ENCODE results near the gene VIM.

VIM gene

GRCh38 chr10:17286562-17287550, 58.8 kb downstream of the VIM start:
- no peaks in the 10 kb centered on the region for H3K9me3 ChIP-seq (ENCODE audit: control insufficient read depth, low read length)
- no peak overlapping the region for H3K9ac ChIP-seq
- no peak overlapping the region for H3K4me3 ChIP-seq (ENCODE audit: low read depth, low read length)
- no peak overlapping the region for H3K27ac ChIP-seq
- H3K27me3 ChIP-seq (ENCODE audit: control insufficient read depth, insufficient read depth, low read length) = no peaks in the 10 kb centered on the region
- H3K36me3 ChIP-seq (ENCODE audit: control insufficient read depth, insufficient read depth, low read length) = no peaks in the 10 kb centered on the region
- no peaks in the 10 kb centered on the region for H3K4me1 ChIP-seq
- TF ChIP-seq CTCF (IDR thresholded peaks at IDR 0.05) = no peak
- H3K79me2 ChIP-seq = no peaks in the 10 kb centered on the region
- H2AFZ ChIP-seq = no peak overlapping the region
- H3K4me2 ChIP-seq (ENCODE audit: low read length) = no peak overlapping the region

Data from parathyroid adenoma (tissue), 2 donors.